ENCODE data around the gene MYL9.

GRCh38 chr20:36519944-36520343 lies 21.4 kb upstream of the MYL9 start:
- no peak for TF ChIP-seq POLR2A (IDR thresholded peaks at IDR 0.05)
- TF ChIP-seq CTCF (IDR thresholded peaks at IDR 0.05): no peak
- TF ChIP-seq POLR2AphosphoS5 (IDR thresholded peaks at IDR 0.05): no peak

Data from transverse colon (tissue), 4 donors.